Lower leg skin (tissue), 4 donors: ENCODE results near the gene PPP6C. TPM values are rescaled to one million over a fixed set of nuclear protein-coding genes. Genes with fewer than 3 reads are reported as not detected.
"Not testable (repeated sequence)": the region's sequence is repeated elsewhere in the genome, so short reads cannot be mapped to it uniquely, and the experiment has no call there.

Experiments used
- DNase-seq, 2 donors: peaks; one replicate each; pipeline ENCODE4 v3.0.0-alpha.2; 2019; ENCODE audit warnings: low spot score in 2 of 2
- H3K4me3 ChIP-seq: fragments of 200-600 bp; sonication (generic); 2 replicates; pipeline ENCODE4 v1.5.1; 2017; ENCODE audit warnings: mild to moderate bottlenecking, low read depth; ENCODE audit not compliant: poor library complexity, severe bottlenecking
- CTCF ChIP-seq, 3 donors: fragments of 450-650 bp; IDR thresholded peaks; one replicate each; pipeline ENCODE4 v1.5.1; 2016; ENCODE audit warnings: antibody characterized with exemption in 3 of 3, mild to moderate bottlenecking in 3 of 3, moderate library complexity in 2 of 3
- POLR2A ChIP-seq, 2 donors: fragments of 450-650 bp; IDR thresholded peaks; one replicate each; pipeline ENCODE4 v1.6.1; 2016 to 2017; ENCODE audit warnings: antibody characterized with exemption in 2 of 2, mild to moderate bottlenecking in 1 of 2, moderate library complexity in 1 of 2
- WGBS, 2 donors: methylation state at CpG; one replicate each; pipeline ENCODE4 v1.1.5; 2018; 5-methylcytosine and 5-hydroxymethylcytosine counted together
- intact Hi-C: fragments of 100-400 bp; cut with DNase I; formaldehyde crosslinking; loops from one replicate; pipeline ENCODE4 v1.15.0; 2023; ENCODE audit warnings: low total_unique reads
- total RNA-seq, 4 donors: library from RNA; depleted of rRNA; stranded (reverse); fragments of >200 nt; gene quantifications; one replicate each; pipeline ENCODE4 v1.1.0, GENCODE V29; 2016

The PPP6C gene
- total RNA-seq, 4 donors from 2014 or later, result 26.0 to 29.9 (median 29.5) TPM

- intact Hi-C loops, result no loop called here
- no peak for TF ChIP-seq POLR2A (IDR thresholded peaks at IDR 0.05)
- TF ChIP-seq CTCF (IDR thresholded peaks at IDR 0.05), result no peak
- no peak overlapping the region for H3K4me3 ChIP-seq
- peak in 1 of 2 donors; percentile 1 for DNase-seq
- WGBS, 2 donors, result 79 to 95% methylated on average over 2 of the region's 2 CpGs
Observed at GRCh38 chr9:125183561-125183960, 6.0 kb downstream of the PPP6C start.

DNA sequence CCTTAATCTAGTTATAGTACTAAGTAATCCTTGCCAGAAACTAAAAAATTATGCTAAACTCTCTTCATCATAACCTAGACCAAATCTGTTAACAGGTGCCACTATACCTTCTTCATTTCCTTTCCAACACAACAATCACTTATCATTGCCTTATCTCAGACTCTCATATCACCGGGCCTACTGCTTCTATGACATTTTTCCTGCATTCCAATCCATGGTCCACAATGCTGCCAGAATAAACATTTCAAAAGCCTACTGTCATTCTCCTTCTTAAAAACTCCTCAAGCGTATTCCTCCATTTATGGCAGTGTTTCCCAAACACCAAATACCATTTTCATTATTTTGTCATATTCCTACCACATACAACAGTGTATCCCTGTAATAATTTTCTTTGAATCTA is 6.5 kb downstream of the PPP6C start:
- 59 to 68% methylated on average over 2 of the region's 2 CpGs for WGBS, 2 donors
- no peak for DNase-seq
- H3K4me3 ChIP-seq, result no peak overlapping the region
- intact Hi-C loops, result no loop called here
- TF ChIP-seq CTCF (IDR thresholded peaks at IDR 0.05) (no peak), POLR2A (IDR thresholded peaks at IDR 0.05) (no peak)

DNA sequence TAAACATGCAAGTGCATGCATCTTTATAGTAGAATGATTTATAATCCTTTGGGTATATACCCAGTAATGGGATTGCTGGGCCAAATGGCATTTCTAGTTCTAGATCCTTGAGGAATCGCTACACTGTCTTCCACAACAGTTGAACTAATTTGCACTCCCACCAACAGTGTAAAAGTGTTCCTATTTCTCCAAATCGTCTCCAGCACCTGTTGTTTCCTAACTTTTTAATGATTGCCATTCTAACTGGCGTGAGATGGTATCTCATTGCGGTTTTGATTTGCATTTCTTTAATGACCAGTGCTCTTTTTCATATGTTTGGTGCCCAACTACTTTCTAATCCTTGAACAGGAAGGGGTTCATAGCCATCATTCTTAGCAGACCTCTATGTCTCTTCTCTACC is 7.8 kb downstream of the PPP6C start:
- DNase-seq, intact Hi-C loops, H3K4me3 ChIP-seq: not testable (repeated sequence)
- 90 to 97% methylated on average over 4 of the region's 4 CpGs for WGBS, 2 donors

DNA sequence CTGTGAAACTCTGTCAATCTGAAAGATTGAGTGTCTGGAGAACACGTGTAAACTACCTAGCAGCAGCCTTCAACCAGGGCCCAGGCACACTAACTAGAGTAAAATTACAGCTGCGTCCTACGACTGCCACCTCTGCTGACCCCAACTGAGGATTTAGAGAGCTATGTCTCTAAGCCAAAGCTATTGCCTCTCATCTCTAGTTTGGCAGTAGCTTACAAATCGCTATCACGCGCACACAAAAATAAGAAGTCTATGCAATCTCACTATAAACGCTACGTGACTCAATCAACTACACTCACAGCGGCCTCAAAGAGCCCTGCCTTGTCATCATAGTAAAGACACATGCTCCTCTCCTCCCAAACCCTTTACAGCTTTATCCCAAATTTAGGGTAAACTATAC is 8.7 kb downstream of the PPP6C start:
- no peak overlapping the region for H3K4me3 ChIP-seq
- WGBS, 2 donors, result 90 to 91% methylated on average over 9 of the region's 9 CpGs
- TF ChIP-seq POLR2A (IDR thresholded peaks at IDR 0.05), result no peak
- no peak for TF ChIP-seq CTCF (IDR thresholded peaks at IDR 0.05)
- intact Hi-C loops, result no loop called here
- DNase-seq, result peak in 1 of 2 donors; percentile 15

DNA sequence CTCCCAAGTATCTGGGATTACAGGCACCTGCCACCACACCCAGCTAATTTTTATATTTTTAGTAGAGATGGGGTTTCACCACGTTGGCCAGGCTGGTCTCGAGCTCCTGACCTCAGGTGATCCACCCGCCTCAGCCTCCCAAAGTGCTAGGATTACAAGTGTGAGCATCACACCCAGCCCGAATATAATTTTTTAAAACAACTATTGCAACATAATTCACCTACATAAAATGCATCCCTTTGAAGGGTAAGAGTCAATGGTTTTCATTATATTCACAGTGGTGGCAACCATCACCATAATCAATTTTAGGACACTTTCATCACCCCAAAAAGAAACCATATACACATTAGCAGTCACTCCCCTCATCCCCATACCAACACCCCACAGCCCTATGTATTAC is 9.8 kb downstream of the PPP6C start:
- DNase-seq, intact Hi-C loops, H3K4me3 ChIP-seq: not testable (repeated sequence)
- WGBS, 2 donors, result 85 to 92% methylated on average over 4 of the region's 4 CpGs

- TF ChIP-seq POLR2A (IDR thresholded peaks at IDR 0.05) (no peak), CTCF (IDR thresholded peaks at IDR 0.05) (no peak)
- intact Hi-C loops, result no loop called here
- 90 to 94% methylated on average over 1 of the region's 1 CpG for WGBS, 2 donors
- peak in 1 of 2 donors; percentile 5 for DNase-seq
- no peak overlapping the region for H3K4me3 ChIP-seq
Observed at GRCh38 chr9:125177888-125178287, 11.7 kb downstream of the PPP6C start.

- H3K4me3 ChIP-seq, result no peak overlapping the region
- WGBS, 2 donors, result 59 to 83% methylated on average over 3 of the region's 3 CpGs
- no peak for TF ChIP-seq POLR2A (IDR thresholded peaks at IDR 0.05)
- TF ChIP-seq CTCF (IDR thresholded peaks at IDR 0.05), result no peak
- intact Hi-C loops, result no loop called here
- peak in 1 of 2 donors; percentile 72 for DNase-seq
Observed at GRCh38 chr9:125176636-125177035, 13.0 kb downstream of the PPP6C start.
